Ovary (tissue), 9 donors: Measurements from ENCODE around the gene STAP1. TPM values are rescaled to one million over a fixed set of nuclear protein-coding genes. Genes with fewer than 3 reads are reported as not detected.

Experiments
- DNase-seq, 5 donors: peaks; one replicate each; pipeline ENCODE4 v3.0.0-alpha.2; 2019 to 2020
- H3K27ac ChIP-seq, 2 donors: fragments of 200-600 bp; one replicate each; pipeline versions ENCODE4 v1.5.1 to v1.8.0; 2019 to 2022
- H3K27me3 ChIP-seq: fragments of 200-600 bp; one replicate; pipeline ENCODE4 v1.8.0; 2022
- H3K36me3 ChIP-seq: fragments of 200-600 bp; sonication (generic); one replicate; pipeline ENCODE4 v1.5.1; 2019
- H3K4me1 ChIP-seq: one replicate; pipeline ENCODE4 v1.8.1; 2013; ENCODE audit warnings: mild to moderate bottlenecking, moderate library complexity; ENCODE audit not compliant: insufficient read depth
- H3K4me3 ChIP-seq: fragments of 200-600 bp; sonication (generic); one replicate; pipeline ENCODE4 v1.5.1; 2017
- H3K9me3 ChIP-seq, 2 donors: fragments of 200-600 bp in 1 of 2; sonication (generic) in 1 of 2; one replicate each; pipeline versions ENCODE4 v1.5.1 to v1.8.1; 2013 to 2019; ENCODE audit warnings: mild to moderate bottlenecking in 1 of 2, moderate library complexity in 1 of 2
- CTCF ChIP-seq, 3 donors: fragments of 450-650 bp in 2 of 3; fragments of 200-600 bp in 1 of 3; IDR thresholded peaks; one replicate each; pipeline versions ENCODE4 v1.5.1 to v1.8.0; 2016 to 2022; ENCODE audit warnings: antibody characterized with exemption in 3 of 3, mild to moderate bottlenecking in 1 of 3
- EP300 ChIP-seq: sonication (generic); formaldehyde crosslinking; IDR thresholded peaks from one replicate; pipeline ENCODE4 v1.6.1; 2017; ENCODE audit warnings: antibody characterized with exemption
- POLR2A ChIP-seq: fragments of 450-650 bp; IDR thresholded peaks from one replicate; pipeline ENCODE4 v1.6.1; 2017; ENCODE audit warnings: antibody characterized with exemption, mild to moderate bottlenecking, moderate library complexity
- WGBS, 3 donors: extraction: QIAGEN DNeasy Blood & Tissue Kit in 1 of 3; methylation state at CpG; one replicate each; pipeline versions ENCODE4 v1.1.5 to v1.1.7; 2013 to 2017; 5-methylcytosine and 5-hydroxymethylcytosine counted together
- intact Hi-C, 4 donors: fragments of 100-400 bp; cut with DNase I; formaldehyde crosslinking; loops; one replicate each; pipeline versions ENCODE4 v1.11.0 to v1.15.1; 2022 to 2023
- polyA plus RNA-seq, 2 donors: library from polyadenylated mRNA; stranded (reverse); fragments of 200-250 nt in 1 of 2; fragments of 350-450 nt in 1 of 2; fragmentation: Illumina TruSeq in 1 of 2; extraction: RNeasy Lipid Tissue Mini Kit (QIAGEN cat#74804) in 1 of 2; gene quantifications; one replicate each; pipeline ENCODE4 v1.2.3, GENCODE V29; 2013 to 2014
- total RNA-seq, 7 donors: library from RNA; depleted of rRNA in 2 of 7; stranded (reverse); fragments of >200 nt in 2 of 7; fragmentation: NEBNext Ultra II Directional in 3 of 7; extraction: Animal tissue kit (Norgen Biotek cat#: 25700) in 3 of 7; gene quantifications; one replicate each; pipeline versions ENCODE4 v1.1.0 to v1.2.4, GENCODE V29; 2016 to 2023
- donor health status: DM: no; HTN: no; CAD: no; lungs with moderate emphysema.
- donor health status: DM: no; HTN: no; CAD: no.
- donor health status: Bipolar disorder and iron deficiency.
- donor health status: DM: yes; HTN: yes; CAD: no.
- donor health status: DM: no; HTN: no; CAD: no.
- donor health status: DM: yes; HTN: yes; CAD: no.

Gene STAP1
- total and polyA plus RNA-seq, 9 donors, result 0.12 to 0.40 TPM; not detected in 7

GRCh38 chr4:67546004-67546356, 12.5 kb upstream of the STAP1 start:
- H3K27me3 ChIP-seq, result no peaks in the 10 kb centered on the region
- no peak for DNase-seq
- H3K4me1 ChIP-seq, result peaks cover 3% of the 10 kb centered on the region
- peak overlapping the region in 1 of 2 donors; percentile 83 for H3K27ac ChIP-seq
- H3K36me3 ChIP-seq, result no peaks in the 10 kb centered on the region
- H3K9me3 ChIP-seq, result no peaks in the 10 kb centered on the region
- 43 to 51% (median 44%) methylated on average over 4 of the region's 4 CpGs for WGBS, 3 donors
- peak overlapping the region; percentile 91 for H3K4me3 ChIP-seq
- intact Hi-C loops, result loop anchor here in 1 of 4 donors (10.0 kb wide), 1 partner anchor 159 kb away; the partner anchor contains the start of gene UBA6
- TF ChIP-seq EP300 (no peak), POLR2A (no peak), CTCF (IDR thresholded peaks at IDR 0.05) (no peak)

- Histone ChIP-seq H3K4me3 (no peak overlapping the region), H3K4me1 (peaks cover 3% of the 10 kb centered on the region), H3K36me3 (no peaks in the 10 kb centered on the region), H3K27ac (peak overlapping the region in 1 of 2 donors; percentile 8), H3K9me3 (no peaks in the 10 kb centered on the region), H3K27me3 (no peaks in the 10 kb centered on the region)
- DNase-seq, result peak in 1 of 5 donors; percentile 27
- WGBS, 3 donors, result 28 to 50% (median 34%) methylated on average over 4 of the region's 4 CpGs
- TF ChIP-seq POLR2A (no peak), CTCF (IDR thresholded peaks at IDR 0.05) (no peak), EP300 (no peak)
- intact Hi-C loops, result loop anchor here in 1 of 4 donors (10.0 kb wide), 1 partner anchor 158 kb away; the partner anchor contains the start of gene UBA6
Measured at GRCh38 chr4:67546971-67547370, 11.6 kb upstream of the STAP1 start.

- intact Hi-C loops, result loop anchor here in 1 of 4 donors (10.0 kb wide), 1 partner anchor 156 kb away; the partner anchor contains the start of gene UBA6
- 6 to 29% (median 20%) methylated on average over 1 of the region's 1 CpG for WGBS, 3 donors
- Histone ChIP-seq H3K36me3 (no peaks in the 10 kb centered on the region), H3K4me3 (no peak overlapping the region), H3K9me3 (no peaks in the 10 kb centered on the region), H3K4me1 (peaks cover 1% of the 10 kb centered on the region), H3K27me3 (no peaks in the 10 kb centered on the region), H3K27ac (no peak overlapping the region)
- no peak for DNase-seq
- TF ChIP-seq EP300, result no peak
- peak in 1 of 3 donors; percentile 15 for TF ChIP-seq CTCF (IDR thresholded peaks at IDR 0.05)
Measured at GRCh38 chr4:67549123-67549522, 9.4 kb upstream of the STAP1 start.

- H3K36me3 ChIP-seq, result no peaks in the 10 kb centered on the region
- no peaks in the 10 kb centered on the region for H3K27me3 ChIP-seq
- H3K4me3 ChIP-seq, result no peak overlapping the region
- TF ChIP-seq EP300 (no peak), CTCF (IDR thresholded peaks at IDR 0.05) (no peak), POLR2A (no peak)
- DNase-seq, result no peak
- H3K27ac ChIP-seq, result no peak overlapping the region
- H3K9me3 ChIP-seq, result no peaks in the 10 kb centered on the region
- H3K4me1 ChIP-seq, result peaks cover 1% of the 10 kb centered on the region
- intact Hi-C loops, result no loop called here
Measured at GRCh38 chr4:67550451-67550850, 8.1 kb upstream of the STAP1 start.
